CD14-positive monocyte (primary cell): ENCODE results near the gene XXYLT1. TPM values are rescaled to one million over a fixed set of nuclear protein-coding genes. Genes with fewer than 3 reads are reported as not detected.

Source experiments
- DNase-seq, 3 donors: peaks; one replicate each; pipeline ENCODE4 v3.0.0-alpha.2; 2011 to 2022
- H2AFZ ChIP-seq: 2 replicates; pipeline ENCODE4 v1.6.0; 2012; ENCODE audit warnings: mild to moderate bottlenecking, low read depth, low read length, inconsistent platforms; ENCODE audit not compliant: insufficient read depth, poor library complexity, severe bottlenecking
- H3K27ac ChIP-seq, 2 donors: 1 replicate in 1 of 2; 2 replicates in 1 of 2; pipeline ENCODE4 v1.5.1; 2012 to 2013; ENCODE audit warnings: low read length in 2 of 2, control low read depth in 1 of 2, inconsistent platforms in 1 of 2, low read depth in 1 of 2, mild to moderate bottlenecking in 1 of 2
- H3K27me3 ChIP-seq, 2 donors: one replicate each; pipeline versions ENCODE4 v1.6.0 to v1.6.1; 2011 to 2013; ENCODE audit warnings: low read length in 2 of 2; ENCODE audit not compliant: control insufficient read depth in 2 of 2, insufficient read depth in 2 of 2
- H3K36me3 ChIP-seq, 2 donors: replicated peaks in 1 of 2; 1 replicate in 1 of 2; 2 replicates in 1 of 2; pipeline versions ENCODE4 v1.5.1 to v1.6.1; 2012 to 2013; ENCODE audit warnings: low read length in 2 of 2, control low read depth in 1 of 2, inconsistent platforms in 1 of 2, mild to moderate bottlenecking in 1 of 2; ENCODE audit not compliant: insufficient read depth in 2 of 2, control insufficient read depth in 1 of 2
- H3K4me1 ChIP-seq, 2 donors: 1 replicate in 1 of 2; 2 replicates in 1 of 2; pipeline versions ENCODE4 v1.5.1 to v1.6.1; 2012 to 2013; ENCODE audit warnings: low read length in 2 of 2, control low read depth in 1 of 2, inconsistent platforms in 1 of 2, mild to moderate bottlenecking in 1 of 2, moderate library complexity in 1 of 2; ENCODE audit not compliant: insufficient read depth in 2 of 2, control insufficient read depth in 1 of 2
- H3K4me2 ChIP-seq: replicated peaks from 2 replicates; pipeline ENCODE3; 2012; ENCODE audit warnings: low read length, moderate library complexity, mild to moderate bottlenecking; ENCODE audit not compliant: poor library complexity, severe bottlenecking; ENCODE audit errors: extremely low read depth
- H3K4me3 ChIP-seq, 3 experiments: fragments of 200-600 bp in 1 of 3; sonication (generic) in 1 of 3; replicated peaks in 1 of 3; 1 replicate in 2 of 3; 2 replicates in 1 of 3; pipeline ENCODE4 v1.5.1; 2011 to 2013; ENCODE audit warnings: low read length in 3 of 3, mild to moderate bottlenecking in 3 of 3, control low read depth in 2 of 3, low read depth in 2 of 3, inconsistent platforms in 1 of 3, moderate library complexity in 1 of 3
- H3K79me2 ChIP-seq: 2 replicates; pipeline ENCODE4 v1.6.0; 2012; ENCODE audit warnings: mild to moderate bottlenecking, control low read depth, inconsistent platforms, low read length, moderate library complexity; ENCODE audit not compliant: insufficient read depth
- H3K9ac ChIP-seq: 2 replicates; pipeline ENCODE4 v1.6.0; 2017; ENCODE audit warnings: low read length, mild to moderate bottlenecking; ENCODE audit not compliant: insufficient read depth, poor library complexity, severe bottlenecking
- H3K9me3 ChIP-seq, 2 donors: replicated peaks in 1 of 2; 1 replicate in 1 of 2; 2 replicates in 1 of 2; pipeline versions ENCODE4 v1.5.1 to v1.6.1; 2012 to 2013; ENCODE audit warnings: low read length in 2 of 2, control low read depth in 1 of 2; ENCODE audit not compliant: control insufficient read depth in 1 of 2, insufficient read depth in 1 of 2
- H4K20me1 ChIP-seq: 2 replicates; pipeline ENCODE4 v1.6.0; 2012; ENCODE audit warnings: mild to moderate bottlenecking, low read length, control low read depth, moderate library complexity; ENCODE audit not compliant: insufficient read depth
- H3K27ac Mint-ChIP-seq, 7 donors: one replicate each; pipeline ENCODE4 v1.8.0; 2020; ENCODE audit warnings: mild to moderate bottlenecking in 7 of 7, mixed read lengths in 7 of 7, moderate library complexity in 6 of 7, inconsistent platforms in 2 of 7
- H3K27me3 Mint-ChIP-seq, 3 donors: one replicate each; pipeline ENCODE4 v1.8.0; 2021 to 2022; ENCODE audit warnings: low read depth in 3 of 3, mild to moderate bottlenecking in 3 of 3, mixed read lengths in 3 of 3, moderate library complexity in 3 of 3, inconsistent platforms in 1 of 3
- H3K36me3 Mint-ChIP-seq, 2 donors: one replicate each; pipeline ENCODE4 v1.8.0; 2020; ENCODE audit warnings: mixed read lengths in 2 of 2, inconsistent platforms in 1 of 2, mild to moderate bottlenecking in 1 of 2
- H3K4me1 Mint-ChIP-seq: one replicate; pipeline ENCODE4 v1.8.0; 2020; ENCODE audit warnings: mild to moderate bottlenecking, mixed read lengths
- H3K4me3 Mint-ChIP-seq, 2 donors: one replicate each; pipeline ENCODE4 v1.8.0; 2020; ENCODE audit warnings: mild to moderate bottlenecking in 2 of 2, mixed read lengths in 2 of 2, moderate library complexity in 1 of 2
- H3K9me3 Mint-ChIP-seq, 7 donors: one replicate each; pipeline ENCODE4 v1.8.0; 2020 to 2022; ENCODE audit warnings: mixed read lengths in 7 of 7, mild to moderate bottlenecking in 6 of 7, moderate library complexity in 6 of 7, inconsistent platforms in 2 of 7
- WGBS: methylation state at CpG from one replicate; pipeline ENCODE4 v1.1.5; 2013; ENCODE audit warnings: missing lambda C conversion rate; ENCODE audit not compliant: insufficient coverage; 5-methylcytosine and 5-hydroxymethylcytosine counted together
- intact Hi-C, 2 donors: fragments of 100-400 bp; cut with micrococcal nuclease; formaldehyde crosslinking; loops; one replicate each; pipeline versions ENCODE4 v1.15.0 to v1.15.1; 2023
- polyA plus RNA-seq, 3 donors: library from polyadenylated mRNA; depleted of rRNA in 1 of 3; unstranded in 2 of 3; stranded (reverse) in 1 of 3; fragments of 300-500 nt in 2 of 3; fragments of >200 nt in 1 of 3; fragmentation: Illumina TruSeq in 2 of 3; gene quantifications; 1 replicate in 2 of 3; 2 replicates in 1 of 3; pipeline ENCODE4 v1.2.3, GENCODE V29; 2012 to 2021
- TF ChIP-seq, protein P1 (sequence below): fragments of 200-600 bp; IDR thresholded peaks from one replicate; pipeline ENCODE4 v1.8.0; 2022; ENCODE audit warnings: antibody characterized with exemption, mild to moderate bottlenecking

The XXYLT1 gene
- polyA plus RNA-seq, 3 donors: 11.8 to 13.5 (median 13.2) TPM

DNA sequence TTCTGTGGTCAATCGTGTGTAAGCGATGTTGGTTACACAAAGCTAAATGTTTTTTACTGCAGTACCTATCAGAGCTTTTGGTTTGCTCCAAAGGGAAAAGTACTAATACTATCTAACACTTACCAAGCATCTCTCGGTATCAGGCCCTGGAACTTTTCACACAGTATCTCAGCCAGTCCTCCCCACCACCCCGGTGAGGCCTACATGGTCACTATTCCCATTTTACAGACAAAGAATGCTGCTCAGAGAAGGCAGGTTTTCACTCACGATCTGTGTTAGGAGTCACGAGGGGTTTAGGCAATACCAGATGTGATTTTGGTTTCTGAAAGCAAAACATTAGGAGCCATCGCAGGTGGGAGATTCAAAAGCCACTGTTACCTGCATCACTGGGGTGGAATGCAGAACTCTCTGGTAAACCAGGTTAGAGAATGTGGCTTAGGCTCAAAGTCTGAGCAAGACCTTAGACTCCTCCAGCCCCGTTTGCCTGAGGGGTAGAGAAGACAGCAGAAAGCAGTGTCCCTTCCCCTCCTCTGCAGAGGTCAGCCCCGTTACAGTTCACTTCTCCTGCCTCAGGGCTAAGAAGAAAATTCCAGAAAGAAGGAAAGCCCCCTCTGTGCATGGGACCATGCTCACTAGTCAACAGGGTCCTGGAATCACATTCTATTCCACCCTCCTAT, 57.2 kb downstream of the XXYLT1 start:
- H3K4me3 Mint-ChIP-seq: no peak overlapping the region
- Histone ChIP-seq H3K4me2 (no peak overlapping the region), H3K9ac (no peak overlapping the region), H3K9me3 (no peaks in the 10 kb centered on the region), H2AFZ (no peak overlapping the region), H3K27me3 (no peaks in the 10 kb centered on the region), H4K20me1 (peaks cover 4% of the 10 kb centered on the region), H3K79me2 (no peaks in the 10 kb centered on the region), H3K27ac (no peak overlapping the region), H3K4me3 (no peak overlapping the region), H3K36me3 (no peaks in the 10 kb centered on the region), H3K4me1 (no peaks in the 10 kb centered on the region)
- intact Hi-C loops: no loop called here
- H3K27ac Mint-ChIP-seq: no peak overlapping the region
- H3K4me1 Mint-ChIP-seq: no peaks in the 10 kb centered on the region
- no peak for DNase-seq
- peaks cover 0 to 7% (median 0%) of the 10 kb centered on the region in 7 donors for H3K9me3 Mint-ChIP-seq
- WGBS: 96% methylated on average over 5 of the region's 9 CpGs
- TF ChIP-seq, protein P1, sequence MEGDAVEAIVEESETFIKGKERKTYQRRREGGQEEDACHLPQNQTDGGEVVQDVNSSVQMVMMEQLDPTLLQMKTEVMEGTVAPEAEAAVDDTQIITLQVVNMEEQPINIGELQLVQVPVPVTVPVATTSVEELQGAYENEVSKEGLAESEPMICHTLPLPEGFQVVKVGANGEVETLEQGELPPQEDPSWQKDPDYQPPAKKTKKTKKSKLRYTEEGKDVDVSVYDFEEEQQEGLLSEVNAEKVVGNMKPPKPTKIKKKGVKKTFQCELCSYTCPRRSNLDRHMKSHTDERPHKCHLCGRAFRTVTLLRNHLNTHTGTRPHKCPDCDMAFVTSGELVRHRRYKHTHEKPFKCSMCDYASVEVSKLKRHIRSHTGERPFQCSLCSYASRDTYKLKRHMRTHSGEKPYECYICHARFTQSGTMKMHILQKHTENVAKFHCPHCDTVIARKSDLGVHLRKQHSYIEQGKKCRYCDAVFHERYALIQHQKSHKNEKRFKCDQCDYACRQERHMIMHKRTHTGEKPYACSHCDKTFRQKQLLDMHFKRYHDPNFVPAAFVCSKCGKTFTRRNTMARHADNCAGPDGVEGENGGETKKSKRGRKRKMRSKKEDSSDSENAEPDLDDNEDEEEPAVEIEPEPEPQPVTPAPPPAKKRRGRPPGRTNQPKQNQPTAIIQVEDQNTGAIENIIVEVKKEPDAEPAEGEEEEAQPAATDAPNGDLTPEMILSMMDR: no peak
- peaks cover 0 to 4% (median 3%) of the 10 kb centered on the region in 3 donors for H3K27me3 Mint-ChIP-seq
- peaks cover 0 to 3% of the 10 kb centered on the region in 2 donors for H3K36me3 Mint-ChIP-seq

DNA sequence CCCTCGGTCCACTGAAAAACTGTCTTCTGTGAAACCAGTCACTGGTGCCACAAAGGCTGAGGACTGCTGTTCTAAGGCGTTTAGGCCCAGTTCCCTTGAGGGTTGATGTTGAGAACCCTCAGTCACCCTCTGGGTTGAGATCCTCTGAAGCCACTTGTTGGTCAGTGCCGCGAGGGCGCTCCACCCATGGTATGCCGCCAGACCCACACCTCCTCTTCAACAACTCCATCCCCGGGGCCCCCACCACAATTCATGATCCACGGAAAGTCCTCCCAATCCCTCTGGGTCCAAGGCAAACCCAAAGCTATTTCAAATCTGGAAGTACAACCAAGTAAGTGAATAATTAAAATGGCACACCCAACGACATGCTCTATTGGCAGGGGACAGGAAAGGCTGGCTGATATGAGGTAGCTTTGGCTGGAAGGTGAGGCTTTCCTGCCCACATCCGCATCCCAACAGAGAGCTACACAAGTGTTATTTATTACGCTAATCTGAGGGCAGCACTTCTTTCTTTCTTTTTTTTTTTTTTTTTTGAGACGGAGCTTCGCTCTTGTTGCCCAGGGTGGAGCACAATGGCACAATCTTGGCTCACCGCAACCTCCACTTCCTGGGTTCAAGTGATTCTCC, 58.1 kb downstream of the XXYLT1 start:
- no peak overlapping the region for H3K4me3 ChIP-seq
- intact Hi-C loops: no loop called here
- Mint-ChIP-seq H3K4me3 (no peak overlapping the region), H3K27ac (peak overlapping the region in 1 of 7 donors; percentile 49), H3K36me3 (peaks cover 0 to 3% of the 10 kb centered on the region in 2 donors), H3K9me3 (peaks cover 0 to 7% (median 0%) of the 10 kb centered on the region in 7 donors), H3K4me1 (no peaks in the 10 kb centered on the region), H3K27me3 (peaks cover 0 to 4% (median 3%) of the 10 kb centered on the region in 3 donors)
- H3K4me2 ChIP-seq: no peak overlapping the region
- H3K27me3 ChIP-seq: no peaks in the 10 kb centered on the region
- H4K20me1 ChIP-seq: peaks cover 4% of the 10 kb centered on the region
- H3K4me1 ChIP-seq: no peaks in the 10 kb centered on the region
- H3K36me3 ChIP-seq: no peaks in the 10 kb centered on the region
- TF ChIP-seq, protein P1: no peak
- H3K9me3 ChIP-seq: no peaks in the 10 kb centered on the region
- no peaks in the 10 kb centered on the region for H3K79me2 ChIP-seq
- 100% methylated on average over 4 of the region's 14 CpGs for WGBS
- H2AFZ ChIP-seq: no peak overlapping the region
- DNase-seq: no peak
- H3K9ac ChIP-seq: no peak overlapping the region
- H3K27ac ChIP-seq: no peak overlapping the region
